Testis (tissue), 3 donors: ENCODE measurements around the gene RDH12. TPM values are rescaled to one million over a fixed set of nuclear protein-coding genes. Genes with fewer than 3 reads are reported as not detected.
A peak's percentile ranks its signal among the peaks of the same experiment; 100 is the strongest.

Experiments
- DNase-seq: peaks from one replicate; pipeline ENCODE4 v3.0.0-alpha.2; 2019
- H3K27ac ChIP-seq, 2 donors: fragments of 200-600 bp; sonication (generic); one replicate each; pipeline ENCODE4 v1.5.1; 2019
- H3K27me3 ChIP-seq: fragments of 200-600 bp; sonication (generic); one replicate; pipeline ENCODE4 v1.5.1; 2019
- H3K36me3 ChIP-seq: fragments of 200-600 bp; sonication (generic); one replicate; pipeline ENCODE4 v1.5.1; 2017; ENCODE audit warnings: low read depth; ENCODE audit errors: missing control alignments
- H3K4me1 ChIP-seq: fragments of 200-600 bp; sonication (generic); one replicate; pipeline ENCODE4 v1.5.1; 2019
- H3K4me3 ChIP-seq, 2 donors: fragments of 200-600 bp; sonication (generic); one replicate each; pipeline ENCODE4 v1.5.1; 2017 to 2019
- H3K9me3 ChIP-seq: fragments of 200-600 bp; sonication (generic); one replicate; pipeline ENCODE4 v1.5.1; 2017
- POLR2A ChIP-seq: fragments of 450-650 bp; IDR thresholded peaks from one replicate; pipeline ENCODE4 v1.6.1; 2017; ENCODE audit warnings: antibody characterized with exemption, mild to moderate bottlenecking, moderate library complexity
- WGBS, 2 donors: methylation state at CpG; one replicate each; pipeline ENCODE4 v1.1.5; 2018; 5-methylcytosine and 5-hydroxymethylcytosine counted together
- intact Hi-C: fragments of 100-400 bp; cut with DNase I; formaldehyde crosslinking; loops from one replicate; pipeline ENCODE4 v1.15.1; 2023; ENCODE audit warnings: low total_unique reads
- polyA plus RNA-seq: library from polyadenylated mRNA; stranded (reverse); fragments of 350-450 nt; fragmentation: Illumina TruSeq; extraction: RNeasy Lipid Tissue Mini Kit (QIAGEN cat#74804); gene quantifications from one replicate; pipeline ENCODE4 v1.2.3, GENCODE V29; 2014; ENCODE audit warnings: low read depth, low replicate concordance; ENCODE audit not compliant: insufficient read depth
- total RNA-seq, 2 donors: library from RNA; depleted of rRNA; stranded (reverse); fragments of >200 nt; gene quantifications; one replicate each; pipeline ENCODE4 v1.2.3, GENCODE V29; 2016
- TF ChIP-seq, protein P1 (sequence below), 3 experiments: fragments of 450-650 bp in 2 of 3; fragments of 200-600 bp in 1 of 3; sonication (generic) in 1 of 3; IDR thresholded peaks; one replicate each; pipeline ENCODE4 v1.5.1; 2016 to 2019; ENCODE audit warnings: antibody characterized with exemption in 3 of 3, mild to moderate bottlenecking in 2 of 3, moderate library complexity in 1 of 3

The RDH12 gene
- total and polyA plus RNA-seq, 3 donors from 2014 or later: 0.37 to 0.63 (median 0.40) TPM

DNA sequence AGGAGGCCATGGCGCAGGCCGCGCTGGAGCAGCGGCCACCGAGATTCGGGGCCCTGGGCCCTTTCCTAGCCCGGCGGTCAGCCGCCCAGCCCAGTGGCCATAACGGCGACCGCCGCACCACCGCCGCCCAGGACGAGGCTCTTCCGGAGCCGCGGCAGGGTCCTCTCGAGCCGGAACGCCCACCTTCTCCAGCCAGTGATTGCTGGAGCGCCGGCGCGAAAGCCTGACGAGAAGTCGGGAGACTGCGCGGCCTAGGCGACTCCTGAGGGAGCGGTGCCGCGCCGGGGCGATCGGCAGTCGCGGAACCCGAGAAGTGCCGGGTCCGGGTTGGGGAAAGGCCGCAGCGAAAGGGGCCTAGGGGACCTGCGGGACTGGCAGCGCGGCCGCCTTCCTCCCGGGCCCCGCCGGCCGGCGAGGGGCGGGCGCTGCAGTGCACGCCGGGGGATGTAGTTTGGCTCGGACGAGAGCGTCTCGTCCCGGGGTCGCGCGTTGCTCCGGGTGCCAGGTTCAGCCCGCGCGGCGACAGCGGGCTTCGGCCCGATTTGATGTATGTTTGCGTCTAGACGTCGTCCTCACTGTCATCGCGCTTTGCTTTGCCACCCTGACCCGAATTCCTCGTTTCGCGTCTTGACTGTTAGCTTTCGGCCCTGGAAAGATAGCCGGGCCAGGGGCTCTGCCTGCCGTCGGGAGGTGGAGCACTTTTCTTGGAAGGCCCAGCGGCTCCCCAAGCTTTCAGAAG is 27.0 kb upstream of the RDH12 start, which contains the start of gene VTI1B:
TSS of gene VTI1B (minus strand) at position 153 of the 739 bp plus-strand sequence. CDS start at position 10, 143 bp downstream.
- WGBS, 2 donors: 0% methylated on average over 7 to 72 of the region's 87 CpGs
- Histone ChIP-seq H3K4me1 (peaks cover 17% of the 10 kb centered on the region), H3K4me3 (peak within 1 kb of the TSS; percentile 82 to 96), H3K36me3 (no peaks in the 10 kb centered on the region), H3K27ac (peak within 1 kb of the TSS; percentile 97 to 100), H3K27me3 (no peaks in the 10 kb centered on the region), H3K9me3 (no peaks in the 10 kb centered on the region)
- TF ChIP-seq, protein P1, sequence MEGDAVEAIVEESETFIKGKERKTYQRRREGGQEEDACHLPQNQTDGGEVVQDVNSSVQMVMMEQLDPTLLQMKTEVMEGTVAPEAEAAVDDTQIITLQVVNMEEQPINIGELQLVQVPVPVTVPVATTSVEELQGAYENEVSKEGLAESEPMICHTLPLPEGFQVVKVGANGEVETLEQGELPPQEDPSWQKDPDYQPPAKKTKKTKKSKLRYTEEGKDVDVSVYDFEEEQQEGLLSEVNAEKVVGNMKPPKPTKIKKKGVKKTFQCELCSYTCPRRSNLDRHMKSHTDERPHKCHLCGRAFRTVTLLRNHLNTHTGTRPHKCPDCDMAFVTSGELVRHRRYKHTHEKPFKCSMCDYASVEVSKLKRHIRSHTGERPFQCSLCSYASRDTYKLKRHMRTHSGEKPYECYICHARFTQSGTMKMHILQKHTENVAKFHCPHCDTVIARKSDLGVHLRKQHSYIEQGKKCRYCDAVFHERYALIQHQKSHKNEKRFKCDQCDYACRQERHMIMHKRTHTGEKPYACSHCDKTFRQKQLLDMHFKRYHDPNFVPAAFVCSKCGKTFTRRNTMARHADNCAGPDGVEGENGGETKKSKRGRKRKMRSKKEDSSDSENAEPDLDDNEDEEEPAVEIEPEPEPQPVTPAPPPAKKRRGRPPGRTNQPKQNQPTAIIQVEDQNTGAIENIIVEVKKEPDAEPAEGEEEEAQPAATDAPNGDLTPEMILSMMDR (IDR thresholded peaks at IDR 0.05): no peak
- TF ChIP-seq POLR2A: no peak
- DNase-seq: peak; percentile 83
- intact Hi-C loops: no loop called here

DNA sequence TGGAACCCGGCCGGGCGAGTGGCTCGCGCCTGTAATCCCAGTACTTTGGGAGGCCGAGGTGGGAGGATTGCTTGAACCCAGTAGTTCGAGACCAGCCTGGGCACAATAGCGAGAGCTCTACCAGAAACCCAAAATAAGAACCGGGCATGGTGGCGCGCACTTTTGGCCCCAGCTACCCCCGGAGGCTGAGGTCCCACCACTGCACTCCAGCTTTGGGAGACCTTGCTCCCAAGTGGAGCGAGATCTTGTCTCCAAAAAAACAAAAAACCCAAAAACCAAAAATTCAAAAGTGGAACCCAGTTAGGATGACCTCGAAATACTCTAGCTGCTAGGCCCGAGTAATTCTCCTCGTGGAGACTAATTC is 26.5 kb upstream of the RDH12 start:
- Histone ChIP-seq H3K27me3 (no peaks in the 10 kb centered on the region), H3K36me3 (no peaks in the 10 kb centered on the region), H3K27ac (peak overlapping the region; percentile 97 to 100), H3K4me3 (peak overlapping the region; percentile 82 to 96), H3K4me1 (peaks cover 17% of the 10 kb centered on the region), H3K9me3 (no peaks in the 10 kb centered on the region)
- TF ChIP-seq, protein P1 (IDR thresholded peaks at IDR 0.05): no peak
- no peak for TF ChIP-seq POLR2A
- intact Hi-C loops: no loop called here
- no peak for DNase-seq
- WGBS, 2 donors: 19 to 25% methylated on average over 9 to 16 of the region's 16 CpGs

DNA sequence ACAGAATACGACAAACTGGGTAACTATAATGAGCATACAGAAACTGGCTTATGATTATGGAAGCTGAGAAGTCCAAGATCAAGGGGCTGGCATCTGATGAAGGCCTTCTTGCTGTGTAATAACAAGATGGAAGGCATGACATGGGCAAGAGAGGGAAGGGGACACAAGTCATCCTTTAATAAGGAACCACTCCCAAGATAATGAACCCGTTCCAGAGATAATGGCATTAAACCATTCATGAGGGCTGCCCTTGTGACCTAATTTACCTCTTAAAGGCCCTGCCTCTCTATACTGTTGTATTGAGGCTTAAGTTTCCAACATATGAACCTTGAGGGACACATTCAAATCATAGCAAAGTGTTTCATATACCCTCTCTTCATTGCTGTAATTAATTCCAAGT is 22.7 kb upstream of the RDH12 start:
- no peak overlapping the region for H3K27ac ChIP-seq
- intact Hi-C loops: no loop called here
- 52 to 76% methylated on average over 2 of the region's 2 CpGs for WGBS, 2 donors
- no peaks in the 10 kb centered on the region for H3K36me3 ChIP-seq
- TF ChIP-seq, protein P1 (IDR thresholded peaks at IDR 0.05): no peak
- TF ChIP-seq POLR2A: no peak
- no peak for DNase-seq
- H3K4me1 ChIP-seq: peaks cover 7% of the 10 kb centered on the region
- H3K9me3 ChIP-seq: no peaks in the 10 kb centered on the region
- no peak overlapping the region for H3K4me3 ChIP-seq
- no peaks in the 10 kb centered on the region for H3K27me3 ChIP-seq

DNA sequence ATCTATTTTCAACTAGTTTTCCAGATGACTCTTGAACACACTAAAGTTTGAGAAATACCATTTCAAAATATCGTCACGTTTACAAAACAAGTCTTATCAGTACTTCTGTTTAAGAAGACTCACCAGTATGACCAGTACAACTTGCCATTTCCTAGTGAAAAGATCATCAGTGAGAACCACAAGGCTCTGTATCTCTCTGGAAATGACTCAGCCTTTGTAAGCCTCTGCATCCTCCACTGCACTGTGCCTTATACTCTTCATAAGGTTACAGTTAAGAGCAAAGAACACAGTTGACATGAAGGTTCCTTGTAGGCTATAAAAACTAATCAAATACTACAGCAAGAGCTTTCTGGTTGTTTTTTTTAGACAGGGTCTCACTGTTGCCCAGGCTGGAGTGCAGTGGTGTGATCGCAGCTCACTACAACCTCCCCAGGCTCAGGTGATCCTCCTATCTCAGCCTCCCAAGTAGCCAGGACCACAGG is 21.5 kb upstream of the RDH12 start:
- TF ChIP-seq, protein P1 (IDR thresholded peaks at IDR 0.05): no peak
- TF ChIP-seq POLR2A: no peak
- intact Hi-C loops: no loop called here
- Histone ChIP-seq H3K4me3 (no peak overlapping the region), H3K27me3 (no peaks in the 10 kb centered on the region), H3K36me3 (no peaks in the 10 kb centered on the region), H3K4me1 (peaks cover 11% of the 10 kb centered on the region), H3K9me3 (no peaks in the 10 kb centered on the region), H3K27ac (no peak overlapping the region)
- no peak for DNase-seq
- 85 to 86% methylated on average over 3 of the region's 3 CpGs for WGBS, 2 donors

DNA sequence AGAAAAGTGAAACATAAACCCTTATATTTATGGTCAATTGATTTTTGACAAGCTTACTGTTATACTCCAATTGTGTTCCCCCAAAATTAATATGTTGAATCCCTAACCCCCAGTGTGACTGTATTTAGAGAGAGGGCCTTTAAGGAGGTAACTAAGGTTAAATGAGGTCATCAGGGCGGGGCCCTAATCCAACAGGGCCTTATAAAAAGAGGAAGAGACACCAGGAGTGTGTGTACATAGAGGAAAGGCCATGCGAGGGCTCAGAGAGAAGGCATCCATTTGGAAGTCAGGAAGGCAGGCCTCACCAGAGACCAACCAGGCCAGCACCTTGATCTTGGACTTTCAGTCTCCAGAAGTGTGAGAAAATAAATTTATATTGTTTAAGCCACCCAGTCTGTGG is 20.7 kb upstream of the RDH12 start:
- Histone ChIP-seq H3K27ac (no peak overlapping the region), H3K4me3 (no peak overlapping the region), H3K4me1 (peaks cover 5% of the 10 kb centered on the region), H3K27me3 (no peaks in the 10 kb centered on the region), H3K9me3 (no peaks in the 10 kb centered on the region), H3K36me3 (no peaks in the 10 kb centered on the region)
- WGBS, 2 donors: 84 to 89% methylated on average over 2 of the region's 2 CpGs
- TF ChIP-seq, protein P1 (IDR thresholded peaks at IDR 0.05): no peak
- no peak for TF ChIP-seq POLR2A
- no peak for DNase-seq
- intact Hi-C loops: no loop called here
